GM12878 (cell line): Measurements from ENCODE around the gene AARSD1. TPM values are rescaled to one million over a fixed set of nuclear protein-coding genes. Genes with fewer than 3 reads are reported as not detected.
A peak's percentile ranks its signal among the peaks of the same experiment; 100 is the strongest.

ENCODE experiments used
- BHLHE40 ChIP-seq, 2 experiments: fragments of 450-650 bp in 1 of 2; IDR thresholded peaks; 2 replicates each; pipeline ENCODE4 v1.6.1; 2011 to 2017; ENCODE audit warnings: low read depth in 2 of 2, borderline replicate concordance in 1 of 2, improper control_type of control experiment in 1 of 2, low read length in 1 of 2, mild to moderate bottlenecking in 1 of 2
- CBFB ChIP-seq: IDR thresholded peaks from 2 replicates; pipeline ENCODE4 v1.6.1; 2016; ENCODE audit warnings: antibody characterized with exemption, low read depth
- CBX5 ChIP-seq: sonication (generic); IDR thresholded peaks from 2 replicates; pipeline ENCODE4 v1.6.1; 2016; ENCODE audit warnings: low read depth, moderate library complexity, mild to moderate bottlenecking, inconsistent platforms
- EZH2 ChIP-seq: IDR thresholded peaks from 2 replicates; pipeline ENCODE4 v1.6.1; 2012; ENCODE audit warnings: low read depth, mild to moderate bottlenecking, control low read depth, inconsistent platforms, low read length, borderline replicate concordance; ENCODE audit not compliant: control insufficient read depth
- GABPA ChIP-seq: IDR thresholded peaks from 2 replicates; pipeline ENCODE4 v1.6.1; 2014; ENCODE audit warnings: antibody characterized with exemption, low read depth, mild to moderate bottlenecking, inconsistent platforms
- HCFC1 ChIP-seq: fragments of 150-350 bp; IDR thresholded peaks from 2 replicates; pipeline ENCODE4 v1.6.1; 2014; ENCODE audit warnings: low read length
- MYB ChIP-seq: fragments of 150-350 bp; IDR thresholded peaks from 2 replicates; pipeline ENCODE4 v1.6.1; 2014; ENCODE audit warnings: mild to moderate bottlenecking, low read depth, low read length, borderline replicate concordance
- NR2C1 ChIP-seq: fragments of 450-650 bp; IDR thresholded peaks from 2 replicates; pipeline ENCODE4 v1.6.1; 2017; ENCODE audit warnings: antibody characterized with exemption, mild to moderate bottlenecking, moderate library complexity
- NRF1 ChIP-seq: conservative IDR thresholded peaks from 2 replicates; pipeline ENCODE4 v1.6.1; 2011; ENCODE audit warnings: mild to moderate bottlenecking, low read depth, low read length, improper control_type of control experiment
- POLR2A ChIP-seq: IDR thresholded peaks from 2 replicates; pipeline ENCODE4 v1.6.1; 2011; ENCODE audit warnings: low read depth, mild to moderate bottlenecking, low read length
- SMARCA5 ChIP-seq: fragments of 450-650 bp; IDR thresholded peaks from 2 replicates; pipeline ENCODE4 v1.6.1; 2017; ENCODE audit warnings: mild to moderate bottlenecking
- SREBF2 ChIP-seq: IDR thresholded peaks from 2 replicates; pipeline ENCODE4 v1.6.1; 2012; ENCODE audit warnings: mild to moderate bottlenecking, low read length
- TCF7 ChIP-seq: IDR thresholded peaks from 2 replicates; pipeline ENCODE4 v1.6.1; 2014; ENCODE audit warnings: antibody characterized with exemption, borderline replicate concordance
- ZBED1 ChIP-seq: IDR thresholded peaks from 2 replicates; pipeline ENCODE4 v1.6.1; 2016; ENCODE audit warnings: borderline replicate concordance
- ZNF207 ChIP-seq: fragments of 450-650 bp; IDR thresholded peaks from 2 replicates; pipeline ENCODE4 v1.6.1; 2014; ENCODE audit warnings: antibody characterized with exemption, mild to moderate bottlenecking, borderline replicate concordance
- ZNF687 ChIP-seq: fragments of 450-650 bp; IDR thresholded peaks from 2 replicates; pipeline ENCODE4 v1.6.1; 2017; ENCODE audit warnings: mild to moderate bottlenecking, moderate library complexity
- ZZZ3 ChIP-seq: IDR thresholded peaks from 2 replicates; pipeline ENCODE4 v1.6.1; 2011; ENCODE audit warnings: low read depth; ENCODE audit not compliant: control insufficient read depth, insufficient read length
- polyA plus RNA-seq, 11 experiments: library from polyadenylated mRNA; depleted of rRNA in 4 of 11; unstranded in 6 of 11; stranded (reverse) in 5 of 11; fragments of >200 nt; fragmentation: Nextera tagmentation in 4 of 11; fragmentation: Illumina TruSeq in 1 of 11; extraction: Ambion mirVana in 4 of 11; extraction: Trizol in 1 of 11; gene quantifications; 1 replicate in 1 of 11; 2 replicates in 10 of 11; pipeline versions ENCODE4 v1.2.1 to v1.2.3, GENCODE V29; 2011 to 2016; ENCODE audit warnings: inconsistent platforms in 2 of 11, missing spikeins in 2 of 11, low read depth in 1 of 11
- total RNA-seq, 4 experiments: library from RNA; depleted of rRNA in 3 of 4; stranded (reverse); fragments of >200 nt in 3 of 4; fragmentation: Illumina TruSeq in 1 of 4; extraction: Trizol in 1 of 4; gene quantifications; 2 replicates each; pipeline versions ENCODE4 v1.2.1 to v1.2.3, GENCODE V29; 2013 to 2021
- TF ChIP-seq, protein P1 (sequence below): IDR thresholded peaks from 2 replicates; pipeline ENCODE4 v1.6.1; 2012; ENCODE audit warnings: low read depth, low read length, improper control_type of control experiment
- TF ChIP-seq, protein P2 (sequence below): fragments of 450-650 bp; IDR thresholded peaks from 2 replicates; pipeline ENCODE4 v1.6.1; 2018; ENCODE audit warnings: mild to moderate bottlenecking, low read depth, moderate library complexity; ENCODE audit not compliant: partially characterized antibody
- TF ChIP-seq, protein P3 (sequence below): IDR thresholded peaks from 2 replicates; pipeline ENCODE4 v1.6.1; 2011; ENCODE audit warnings: mild to moderate bottlenecking, low read depth, low read length, moderate library complexity; ENCODE audit not compliant: insufficient replicate concordance
- TF ChIP-seq, protein P4 (sequence below), 3 experiments: IDR thresholded peaks in 2 of 3; conservative IDR thresholded peaks in 1 of 3; 2 replicates each; pipeline ENCODE4 v1.5.1; 2011; ENCODE audit warnings: low read depth in 3 of 3, low read length in 3 of 3, mild to moderate bottlenecking in 3 of 3, control low read depth in 2 of 3, moderate library complexity in 2 of 3, inconsistent platforms in 1 of 3, mixed read lengths in 1 of 3; ENCODE audit not compliant: control insufficient read depth in 2 of 3, insufficient read depth in 1 of 3; ENCODE audit errors: extremely low read depth in 1 of 3

The AARSD1 gene
- total and polyA plus RNA-seq, 10 of the 15 experiments (the other 5 are each of a cell fraction or from before 2014, with no cell fraction given): 32.2 to 86.2 (median 52.8) TPM

DNA sequence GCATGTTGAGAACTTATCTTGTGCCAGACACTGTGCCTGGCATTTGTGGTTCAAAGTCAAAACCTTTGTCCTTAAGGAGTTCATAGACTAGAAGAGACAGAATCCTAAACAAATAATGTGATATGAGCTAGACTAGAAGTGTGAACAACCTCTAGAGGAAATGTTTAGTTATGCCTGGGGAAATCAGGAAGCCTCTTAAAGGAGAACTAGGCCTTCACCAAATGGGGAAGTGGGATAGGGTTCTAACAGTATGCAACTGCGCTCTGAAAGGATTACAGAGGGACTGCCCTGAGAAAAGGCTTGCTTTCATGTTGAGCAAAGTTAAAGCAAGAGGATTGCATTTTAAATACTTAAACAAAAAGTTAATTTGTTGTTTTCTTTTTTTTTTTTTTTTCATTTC is 21.0 kb upstream of the AARSD1 start (continued):
- no peak for TF ChIP-seq NRF1
- no peak for TF ChIP-seq MYB
- TF ChIP-seq SMARCA5: peak; percentile 22; the same call in 1 of the 2 replicates
- no peak for TF ChIP-seq CBX5
- no peak for TF ChIP-seq CBFB
- TF ChIP-seq TCF7: no peak; the same call in 1 of the 2 replicates
- TF ChIP-seq, protein P1, sequence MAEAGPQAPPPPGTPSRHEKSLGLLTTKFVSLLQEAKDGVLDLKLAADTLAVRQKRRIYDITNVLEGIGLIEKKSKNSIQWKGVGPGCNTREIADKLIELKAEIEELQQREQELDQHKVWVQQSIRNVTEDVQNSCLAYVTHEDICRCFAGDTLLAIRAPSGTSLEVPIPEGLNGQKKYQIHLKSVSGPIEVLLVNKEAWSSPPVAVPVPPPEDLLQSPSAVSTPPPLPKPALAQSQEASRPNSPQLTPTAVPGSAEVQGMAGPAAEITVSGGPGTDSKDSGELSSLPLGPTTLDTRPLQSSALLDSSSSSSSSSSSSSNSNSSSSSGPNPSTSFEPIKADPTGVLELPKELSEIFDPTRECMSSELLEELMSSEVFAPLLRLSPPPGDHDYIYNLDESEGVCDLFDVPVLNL: no peak
- no peak for TF ChIP-seq ZNF207
- TF ChIP-seq ZBED1: no peak
- no peak for TF ChIP-seq HCFC1
- TF ChIP-seq, protein P2, sequence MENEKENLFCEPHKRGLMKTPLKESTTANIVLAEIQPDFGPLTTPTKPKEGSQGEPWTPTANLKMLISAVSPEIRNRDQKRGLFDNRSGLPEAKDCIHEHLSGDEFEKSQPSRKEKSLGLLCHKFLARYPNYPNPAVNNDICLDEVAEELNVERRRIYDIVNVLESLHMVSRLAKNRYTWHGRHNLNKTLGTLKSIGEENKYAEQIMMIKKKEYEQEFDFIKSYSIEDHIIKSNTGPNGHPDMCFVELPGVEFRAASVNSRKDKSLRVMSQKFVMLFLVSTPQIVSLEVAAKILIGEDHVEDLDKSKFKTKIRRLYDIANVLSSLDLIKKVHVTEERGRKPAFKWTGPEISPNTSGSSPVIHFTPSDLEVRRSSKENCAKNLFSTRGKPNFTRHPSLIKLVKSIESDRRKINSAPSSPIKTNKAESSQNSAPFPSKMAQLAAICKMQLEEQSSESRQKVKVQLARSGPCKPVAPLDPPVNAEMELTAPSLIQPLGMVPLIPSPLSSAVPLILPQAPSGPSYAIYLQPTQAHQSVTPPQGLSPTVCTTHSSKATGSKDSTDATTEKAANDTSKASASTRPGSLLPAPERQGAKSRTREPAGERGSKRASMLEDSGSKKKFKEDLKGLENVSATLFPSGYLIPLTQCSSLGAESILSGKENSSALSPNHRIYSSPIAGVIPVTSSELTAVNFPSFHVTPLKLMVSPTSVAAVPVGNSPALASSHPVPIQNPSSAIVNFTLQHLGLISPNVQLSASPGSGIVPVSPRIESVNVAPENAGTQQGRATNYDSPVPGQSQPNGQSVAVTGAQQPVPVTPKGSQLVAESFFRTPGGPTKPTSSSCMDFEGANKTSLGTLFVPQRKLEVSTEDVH: no peak
- no peak for TF ChIP-seq EZH2
- TF ChIP-seq SREBF2: no peak
- TF ChIP-seq, protein P3, sequence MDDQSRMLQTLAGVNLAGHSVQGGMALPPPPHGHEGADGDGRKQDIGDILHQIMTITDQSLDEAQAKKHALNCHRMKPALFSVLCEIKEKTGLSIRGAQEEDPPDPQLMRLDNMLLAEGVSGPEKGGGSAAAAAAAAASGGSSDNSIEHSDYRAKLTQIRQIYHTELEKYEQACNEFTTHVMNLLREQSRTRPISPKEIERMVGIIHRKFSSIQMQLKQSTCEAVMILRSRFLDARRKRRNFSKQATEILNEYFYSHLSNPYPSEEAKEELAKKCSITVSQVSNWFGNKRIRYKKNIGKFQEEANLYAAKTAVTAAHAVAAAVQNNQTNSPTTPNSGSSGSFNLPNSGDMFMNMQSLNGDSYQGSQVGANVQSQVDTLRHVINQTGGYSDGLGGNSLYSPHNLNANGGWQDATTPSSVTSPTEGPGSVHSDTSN: no peak
- no peak for TF ChIP-seq NR2C1
- TF ChIP-seq ZNF687: no peak
- no peak for TF ChIP-seq GABPA
- TF ChIP-seq ZZZ3: no peak
- no peak for TF ChIP-seq BHLHE40 (IDR thresholded peaks at IDR 0.05; ENCODE audit: borderline replicate concordance in 1 of 2, low read depth in 2 of 2, low read length in 1 of 2)
- TF ChIP-seq POLR2A: no peak
- TF ChIP-seq, protein P4, sequence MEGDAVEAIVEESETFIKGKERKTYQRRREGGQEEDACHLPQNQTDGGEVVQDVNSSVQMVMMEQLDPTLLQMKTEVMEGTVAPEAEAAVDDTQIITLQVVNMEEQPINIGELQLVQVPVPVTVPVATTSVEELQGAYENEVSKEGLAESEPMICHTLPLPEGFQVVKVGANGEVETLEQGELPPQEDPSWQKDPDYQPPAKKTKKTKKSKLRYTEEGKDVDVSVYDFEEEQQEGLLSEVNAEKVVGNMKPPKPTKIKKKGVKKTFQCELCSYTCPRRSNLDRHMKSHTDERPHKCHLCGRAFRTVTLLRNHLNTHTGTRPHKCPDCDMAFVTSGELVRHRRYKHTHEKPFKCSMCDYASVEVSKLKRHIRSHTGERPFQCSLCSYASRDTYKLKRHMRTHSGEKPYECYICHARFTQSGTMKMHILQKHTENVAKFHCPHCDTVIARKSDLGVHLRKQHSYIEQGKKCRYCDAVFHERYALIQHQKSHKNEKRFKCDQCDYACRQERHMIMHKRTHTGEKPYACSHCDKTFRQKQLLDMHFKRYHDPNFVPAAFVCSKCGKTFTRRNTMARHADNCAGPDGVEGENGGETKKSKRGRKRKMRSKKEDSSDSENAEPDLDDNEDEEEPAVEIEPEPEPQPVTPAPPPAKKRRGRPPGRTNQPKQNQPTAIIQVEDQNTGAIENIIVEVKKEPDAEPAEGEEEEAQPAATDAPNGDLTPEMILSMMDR (IDR thresholded peaks at IDR 0.05 in 2 of 3, conservative IDR thresholded peaks at IDR 0.05 in 1 of 3; ENCODE audit: control insufficient read depth in 2 of 3, extremely low read depth in 1 of 3, insufficient read depth in 1 of 3, low read depth in 3 of 3, low read length in 3 of 3): no peak
